Omental fat pad (tissue), 4 donors: ENCODE data around the gene VCX2. TPM values are rescaled to one million over a fixed set of nuclear protein-coding genes. Genes with fewer than 3 reads are reported as not detected.
"Not testable (repeated sequence)": the region's sequence is repeated elsewhere in the genome, so short reads cannot be mapped to it uniquely, and the experiment has no call there.

Experiments
- ATAC-seq: fragments of 150-250 bp; one replicate; pipeline ENCODE4 v1.9.1; 2016; ENCODE audit warnings: mild to moderate bottlenecking, moderate library complexity; ENCODE audit not compliant: low FRiP score
- DNase-seq: peaks from one replicate; pipeline ENCODE4 v3.0.0-alpha.2; 2019; ENCODE audit warnings: low spot score
- CTCF ChIP-seq, 3 donors: fragments of 450-650 bp; IDR thresholded peaks; one replicate each; pipeline ENCODE4 v1.5.1; 2016 to 2017; ENCODE audit warnings: antibody characterized with exemption in 3 of 3, mild to moderate bottlenecking in 3 of 3, moderate library complexity in 2 of 3
- total RNA-seq, 4 donors: library from RNA; depleted of rRNA; stranded (reverse); fragments of >200 nt; gene quantifications; one replicate each; pipeline ENCODE4 v1.1.0, GENCODE V29; 2016

VCX2 gene
- total RNA-seq, 4 donors from 2014 or later: not detected

GRCh38 chrX:8191022-8191421, 20.0 kb upstream of the VCX2 start:
- ATAC-seq: no peak
- TF ChIP-seq CTCF (IDR thresholded peaks at IDR 0.05): no peak
- no peak for DNase-seq

GRCh38 chrX:8190341-8190830, 19.3 kb upstream of the VCX2 start:
- TF ChIP-seq CTCF (IDR thresholded peaks at IDR 0.05): no peak
- ATAC-seq (no peak), DNase-seq (no peak)

GRCh38 chrX:8189096-8189830, 18.2 kb upstream of the VCX2 start:
- DNase-seq (no peak), ATAC-seq (no peak)
- no peak for TF ChIP-seq CTCF (IDR thresholded peaks at IDR 0.05)

GRCh38 chrX:8183346-8183745, 12.3 kb upstream of the VCX2 start:
- no peak for TF ChIP-seq CTCF (IDR thresholded peaks at IDR 0.05)
- DNase-seq (no peak), ATAC-seq (no peak)

- DNase-seq (no peak), ATAC-seq (no peak)
- TF ChIP-seq CTCF (IDR thresholded peaks at IDR 0.05): no peak
These were observed 8.6 kb upstream of the VCX2 start for GRCh38 chrX:8179656-8180055.

- ATAC-seq, DNase-seq: not testable (repeated sequence)
These were observed 17.1 kb downstream of the VCX2 start for GRCh38 chrX:8154011-8154410.

- TF ChIP-seq CTCF (IDR thresholded peaks at IDR 0.05): no peak
- no peak for DNase-seq
- ATAC-seq: peak; percentile 66
These were observed 23.8 kb downstream of the VCX2 start for GRCh38 chrX:8147226-8147625.
